ENCODE measurements around the gene LRRC31. TPM values are rescaled to one million over a fixed set of nuclear protein-coding genes. Genes with fewer than 3 reads are reported as not detected.

The LRRC31 gene
- total RNA-seq, 2 donors from 2014 or later: not detected

GRCh38 chr3:169867584-169868210 is 2.0 kb downstream of the LRRC31 start:
- H3K9ac ChIP-seq (ENCODE audit: extremely low read depth, low read length, poor library complexity, severe bottlenecking): no peak overlapping the region
- H3K36me3 Mint-ChIP-seq (ENCODE audit: low read depth): no peaks in the 10 kb centered on the region
- no peak for TF ChIP-seq CTCF (conservative IDR thresholded peaks at IDR 0.05)
- H3K9me3 ChIP-seq (ENCODE audit: control insufficient read depth, low read length): no peaks in the 10 kb centered on the region
- 91 to 95% methylated on average over 3 of the region's 3 CpGs for whole genome bisulfite sequencing, 2 experiments (ENCODE audit: insufficient coverage in 1 of 2, insufficient read length in 1 of 2)
- no peaks in the 10 kb centered on the region for H3K27me3 ChIP-seq (ENCODE audit: control insufficient read depth, insufficient read depth, low read length, poor library complexity, severe bottlenecking)
- no peak overlapping the region for H3K4me3 ChIP-seq (ENCODE audit: low read length)
- no peaks in the 10 kb centered on the region for H3K27me3 Mint-ChIP-seq (ENCODE audit: insufficient read depth)
- DNase-seq: no peak
- H3K27ac Mint-ChIP-seq: no peak overlapping the region
- H3K4me1 ChIP-seq (ENCODE audit: control insufficient read depth, insufficient read depth, low read length): no peaks in the 10 kb centered on the region
- no peak overlapping the region for H3K4me3 Mint-ChIP-seq
- peaks cover 14% of the 10 kb centered on the region for H3K4me1 Mint-ChIP-seq
- H3K9me3 Mint-ChIP-seq: no peaks in the 10 kb centered on the region
- no peaks in the 10 kb centered on the region for H3K36me3 ChIP-seq (ENCODE audit: control insufficient read depth, insufficient read depth, low read length)
- no peak overlapping the region for H3K27ac ChIP-seq (ENCODE audit: low read depth, low read length)

GRCh38 chr3:169865176-169865767 is 4.5 kb downstream of the LRRC31 start:
- WGBS, 2 experiments (ENCODE audit: insufficient coverage in 1 of 2, insufficient read length in 1 of 2): 93 to 100% methylated on average over 6 to 11 of the region's 12 CpGs
- no peaks in the 10 kb centered on the region for H3K27me3 ChIP-seq (ENCODE audit: control insufficient read depth, insufficient read depth, low read length, poor library complexity, severe bottlenecking)
- TF ChIP-seq CTCF (conservative IDR thresholded peaks at IDR 0.05): no peak
- Mint-ChIP-seq H3K27me3 (ENCODE audit: insufficient read depth) (no peaks in the 10 kb centered on the region), H3K4me1 (peaks cover 19% of the 10 kb centered on the region), H3K36me3 (ENCODE audit: low read depth) (no peaks in the 10 kb centered on the region), H3K27ac (no peak overlapping the region), H3K4me3 (no peak overlapping the region), H3K9me3 (no peaks in the 10 kb centered on the region)
- no peak overlapping the region for H3K9ac ChIP-seq (ENCODE audit: extremely low read depth, low read length, poor library complexity, severe bottlenecking)
- DNase-seq: peak; percentile 24
- no peaks in the 10 kb centered on the region for H3K4me1 ChIP-seq (ENCODE audit: control insufficient read depth, insufficient read depth, low read length)
- no peak overlapping the region for H3K4me3 ChIP-seq (ENCODE audit: low read length)
- no peaks in the 10 kb centered on the region for H3K36me3 ChIP-seq (ENCODE audit: control insufficient read depth, insufficient read depth, low read length)
- H3K9me3 ChIP-seq (ENCODE audit: control insufficient read depth, low read length): no peaks in the 10 kb centered on the region
- H3K27ac ChIP-seq (ENCODE audit: low read depth, low read length): no peak overlapping the region

- Histone ChIP-seq H3K4me1 (ENCODE audit: control insufficient read depth, insufficient read depth, low read length) (no peaks in the 10 kb centered on the region), H3K4me3 (ENCODE audit: low read length) (no peak overlapping the region), H3K9me3 (ENCODE audit: control insufficient read depth, low read length) (no peaks in the 10 kb centered on the region), H3K9ac (ENCODE audit: extremely low read depth, low read length, poor library complexity, severe bottlenecking) (no peak overlapping the region), H3K36me3 (ENCODE audit: control insufficient read depth, insufficient read depth, low read length) (no peaks in the 10 kb centered on the region), H3K27me3 (ENCODE audit: control insufficient read depth, insufficient read depth, low read length, poor library complexity, severe bottlenecking) (no peaks in the 10 kb centered on the region), H3K27ac (ENCODE audit: low read depth, low read length) (no peak overlapping the region)
- Mint-ChIP-seq H3K4me1 (peaks cover 11% of the 10 kb centered on the region), H3K27ac (no peak overlapping the region), H3K9me3 (no peaks in the 10 kb centered on the region), H3K4me3 (no peak overlapping the region), H3K36me3 (ENCODE audit: low read depth) (no peaks in the 10 kb centered on the region), H3K27me3 (ENCODE audit: insufficient read depth) (no peaks in the 10 kb centered on the region)
- TF ChIP-seq CTCF (conservative IDR thresholded peaks at IDR 0.05): no peak
- DNase-seq: peak; percentile 20
- WGBS, 2 experiments (ENCODE audit: insufficient coverage in 1 of 2, insufficient read length in 1 of 2): 67 to 86% methylated on average over 1 to 2 of the region's 2 CpGs
These were observed 5.5 kb downstream of the LRRC31 start for GRCh38 chr3:169864270-169864669.

Measured in endodermal cell (in vitro differentiated cells).